GM06990 (cell line): Measurements from ENCODE around the gene TTBK1.

Experiments used
- DNase-seq: peaks from one replicate; pipeline ENCODE4 v3.0.0-alpha.2; 2011; ENCODE audit not compliant: insufficient read length; ENCODE audit errors: extremely low read depth
- H3K27me3 ChIP-seq: replicated peaks from 2 replicates; pipeline ENCODE4 v1.6.0; 2011; ENCODE audit warnings: low read length; ENCODE audit not compliant: control insufficient read depth, insufficient read depth
- H3K36me3 ChIP-seq: 2 replicates; pipeline ENCODE4 v1.5.1; 2011; ENCODE audit warnings: low read length; ENCODE audit not compliant: control insufficient read depth, insufficient read depth
- H3K4me3 ChIP-seq: replicated peaks from 2 replicates; pipeline ENCODE4 v1.5.1; 2011; ENCODE audit warnings: low read depth, mild to moderate bottlenecking, control low read depth, low read length
- TF ChIP-seq, protein P1 (sequence below): IDR thresholded peaks from 2 replicates; pipeline ENCODE4 v1.5.1; 2011; ENCODE audit warnings: low read length, control low read depth, mild to moderate bottlenecking, inconsistent platforms; ENCODE audit not compliant: insufficient read depth, poor library complexity, severe bottlenecking

TTBK1 gene

DNA sequence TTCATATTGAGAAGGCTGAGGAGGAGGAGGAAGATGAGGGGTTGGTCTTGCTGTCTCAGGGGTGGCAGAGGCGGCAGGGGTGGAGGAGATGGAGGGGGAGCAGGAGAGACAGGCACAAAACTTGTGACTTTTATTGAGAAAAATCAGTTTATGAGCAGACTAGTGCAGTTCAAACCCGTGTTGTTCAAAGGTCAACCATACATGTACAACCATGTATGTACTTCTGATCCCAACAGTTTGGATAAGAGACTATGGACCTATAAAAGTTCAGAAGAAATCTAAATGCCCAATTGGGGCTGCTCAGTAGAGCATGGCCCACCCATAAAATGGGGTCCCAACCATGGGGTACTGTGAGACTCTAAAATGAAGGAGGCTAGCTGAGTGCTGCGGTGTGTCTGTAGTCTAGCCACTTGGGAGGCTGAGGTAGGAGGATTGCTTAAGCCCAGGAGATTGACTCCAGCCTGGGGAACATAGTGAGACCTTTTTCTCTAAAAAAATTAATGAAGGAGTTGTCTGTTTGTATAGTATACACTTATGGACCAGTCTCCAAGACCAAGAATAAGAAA is 47.1 kb downstream of the TTBK1 start:
- TF ChIP-seq, protein P1, sequence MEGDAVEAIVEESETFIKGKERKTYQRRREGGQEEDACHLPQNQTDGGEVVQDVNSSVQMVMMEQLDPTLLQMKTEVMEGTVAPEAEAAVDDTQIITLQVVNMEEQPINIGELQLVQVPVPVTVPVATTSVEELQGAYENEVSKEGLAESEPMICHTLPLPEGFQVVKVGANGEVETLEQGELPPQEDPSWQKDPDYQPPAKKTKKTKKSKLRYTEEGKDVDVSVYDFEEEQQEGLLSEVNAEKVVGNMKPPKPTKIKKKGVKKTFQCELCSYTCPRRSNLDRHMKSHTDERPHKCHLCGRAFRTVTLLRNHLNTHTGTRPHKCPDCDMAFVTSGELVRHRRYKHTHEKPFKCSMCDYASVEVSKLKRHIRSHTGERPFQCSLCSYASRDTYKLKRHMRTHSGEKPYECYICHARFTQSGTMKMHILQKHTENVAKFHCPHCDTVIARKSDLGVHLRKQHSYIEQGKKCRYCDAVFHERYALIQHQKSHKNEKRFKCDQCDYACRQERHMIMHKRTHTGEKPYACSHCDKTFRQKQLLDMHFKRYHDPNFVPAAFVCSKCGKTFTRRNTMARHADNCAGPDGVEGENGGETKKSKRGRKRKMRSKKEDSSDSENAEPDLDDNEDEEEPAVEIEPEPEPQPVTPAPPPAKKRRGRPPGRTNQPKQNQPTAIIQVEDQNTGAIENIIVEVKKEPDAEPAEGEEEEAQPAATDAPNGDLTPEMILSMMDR, result no peak
- Histone ChIP-seq H3K36me3 (no peaks in the 10 kb centered on the region), H3K27me3 (no peaks in the 10 kb centered on the region; the same call in 1 of the 2 replicates), H3K4me3 (no peak overlapping the region)
- no peak for DNase-seq

DNA sequence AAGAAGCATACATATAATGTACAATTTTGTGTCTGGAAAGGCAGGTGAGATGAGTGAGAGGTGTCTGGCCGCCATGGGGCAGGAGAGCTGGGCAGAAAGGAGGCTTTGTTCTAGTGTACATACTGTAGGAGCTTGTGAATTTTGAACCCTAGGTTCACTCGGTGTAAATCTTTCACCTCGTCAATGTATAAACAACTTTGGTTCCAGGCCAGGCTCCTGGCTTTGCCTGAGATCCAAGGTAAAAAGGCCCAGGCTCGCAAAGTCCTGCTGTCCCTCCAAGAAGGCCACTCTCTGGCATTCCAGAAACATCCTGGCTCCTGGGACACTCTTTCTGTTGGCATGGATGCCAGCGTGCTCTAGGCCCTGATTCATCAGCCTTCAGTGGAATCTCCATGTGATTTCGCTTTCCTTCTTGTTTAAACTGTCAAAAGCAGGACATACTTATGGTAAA is 47.6 kb downstream of the TTBK1 start:
- Histone ChIP-seq H3K4me3 (no peak overlapping the region), H3K27me3 (no peaks in the 10 kb centered on the region; the same call in 1 of the 2 replicates), H3K36me3 (no peaks in the 10 kb centered on the region)
- TF ChIP-seq, protein P1, result no peak
- no peak for DNase-seq

DNA sequence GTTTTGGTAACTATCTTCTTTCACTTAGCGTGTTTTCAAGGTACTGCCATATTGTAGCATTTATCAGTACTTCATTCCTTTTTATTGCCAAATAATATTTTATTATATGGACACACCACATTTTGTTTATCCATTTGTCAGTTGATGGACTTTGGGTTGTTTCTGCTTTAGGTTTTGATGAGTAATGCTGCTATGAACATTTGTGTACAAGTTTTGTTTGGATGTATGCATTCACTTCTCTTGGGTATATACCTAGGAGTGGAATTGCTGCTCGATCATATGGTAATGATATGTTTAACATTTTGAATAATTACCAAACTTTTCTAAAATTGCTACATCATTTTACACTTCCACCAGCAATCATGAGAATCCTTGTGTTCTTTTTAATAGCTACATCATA is 48.4 kb downstream of the TTBK1 start:
- H3K36me3 ChIP-seq, result no peaks in the 10 kb centered on the region
- H3K4me3 ChIP-seq, result no peak overlapping the region
- TF ChIP-seq, protein P1, result no peak
- DNase-seq, result no peak
- H3K27me3 ChIP-seq, result no peaks in the 10 kb centered on the region; the same call in 1 of the 2 replicates

DNA sequence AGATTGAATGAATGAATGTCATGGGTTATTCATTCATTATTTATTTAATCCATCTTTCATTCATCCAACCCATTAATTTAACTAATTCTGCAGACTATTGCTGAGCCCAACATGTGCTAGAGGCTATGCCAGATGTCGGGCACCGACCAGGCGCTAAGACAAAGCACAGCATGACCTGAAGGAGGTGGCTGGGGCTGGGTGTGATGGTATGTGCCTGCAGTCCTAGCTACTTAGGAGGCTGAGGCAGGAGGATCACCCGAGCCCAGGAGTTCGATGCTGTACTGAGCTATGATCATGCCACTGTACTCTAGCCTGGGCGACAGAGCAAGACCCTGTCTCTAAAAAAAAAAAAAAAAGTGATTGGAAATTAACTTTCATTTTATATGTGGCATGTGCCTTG is 49.1 kb downstream of the TTBK1 start:
- H3K27me3 ChIP-seq, result no peaks in the 10 kb centered on the region; the same call in 1 of the 2 replicates
- H3K4me3 ChIP-seq, result no peak overlapping the region
- no peak for DNase-seq
- TF ChIP-seq, protein P1, result no peak
- H3K36me3 ChIP-seq, result no peaks in the 10 kb centered on the region

DNA sequence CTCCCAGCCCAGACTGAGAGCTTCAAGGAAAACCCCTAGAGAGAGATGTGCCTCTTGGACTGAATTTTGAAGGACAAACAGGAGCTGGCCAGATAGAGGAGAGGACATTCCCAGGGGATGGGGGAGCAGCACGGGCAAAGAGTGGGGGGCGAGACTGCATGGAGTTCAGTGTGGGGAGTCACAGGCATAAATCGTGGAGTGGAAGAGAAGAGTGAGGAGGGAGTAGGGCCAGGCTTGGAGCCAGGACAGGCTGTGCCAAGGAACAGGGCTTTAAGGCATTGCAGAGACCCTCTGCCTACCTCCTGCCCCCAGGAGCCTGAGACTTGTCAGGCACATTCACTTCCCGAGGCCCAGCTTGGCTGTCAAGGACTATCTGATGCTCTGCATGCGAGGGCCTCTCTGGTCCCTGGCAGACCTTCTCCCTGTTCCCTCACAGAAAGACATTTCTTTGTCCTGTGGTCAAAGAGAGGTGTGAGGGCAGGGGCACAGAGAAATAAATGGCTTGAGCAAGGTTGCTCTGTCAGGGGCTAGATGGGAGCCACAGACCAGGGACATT is 49.6 kb downstream of the TTBK1 start:
- no peak for DNase-seq
- Histone ChIP-seq H3K27me3 (no peaks in the 10 kb centered on the region; the same call in 1 of the 2 replicates), H3K36me3 (no peaks in the 10 kb centered on the region), H3K4me3 (no peak overlapping the region)
- TF ChIP-seq, protein P1, result no peak
